Uterus (tissue), 2 donors: Measurements from ENCODE around the gene FBXO46.

ENCODE experiments used
- POLR2A ChIP-seq, 2 donors: fragments of 450-650 bp; IDR thresholded peaks; one replicate each; pipeline ENCODE4 v1.6.1; 2016; ENCODE audit warnings: antibody characterized with exemption in 2 of 2, mild to moderate bottlenecking in 1 of 2, moderate library complexity in 1 of 2
- TF ChIP-seq, protein P1 (sequence below), 4 experiments: fragments of 200-600 bp in 2 of 4; fragments of 450-650 bp in 2 of 4; sonication (generic) in 2 of 4; IDR thresholded peaks; one replicate each; pipeline ENCODE4 v1.5.1; 2016 to 2019; ENCODE audit warnings: antibody characterized with exemption in 4 of 4, mild to moderate bottlenecking in 2 of 4, moderate library complexity in 1 of 4

- TF ChIP-seq, protein P1, sequence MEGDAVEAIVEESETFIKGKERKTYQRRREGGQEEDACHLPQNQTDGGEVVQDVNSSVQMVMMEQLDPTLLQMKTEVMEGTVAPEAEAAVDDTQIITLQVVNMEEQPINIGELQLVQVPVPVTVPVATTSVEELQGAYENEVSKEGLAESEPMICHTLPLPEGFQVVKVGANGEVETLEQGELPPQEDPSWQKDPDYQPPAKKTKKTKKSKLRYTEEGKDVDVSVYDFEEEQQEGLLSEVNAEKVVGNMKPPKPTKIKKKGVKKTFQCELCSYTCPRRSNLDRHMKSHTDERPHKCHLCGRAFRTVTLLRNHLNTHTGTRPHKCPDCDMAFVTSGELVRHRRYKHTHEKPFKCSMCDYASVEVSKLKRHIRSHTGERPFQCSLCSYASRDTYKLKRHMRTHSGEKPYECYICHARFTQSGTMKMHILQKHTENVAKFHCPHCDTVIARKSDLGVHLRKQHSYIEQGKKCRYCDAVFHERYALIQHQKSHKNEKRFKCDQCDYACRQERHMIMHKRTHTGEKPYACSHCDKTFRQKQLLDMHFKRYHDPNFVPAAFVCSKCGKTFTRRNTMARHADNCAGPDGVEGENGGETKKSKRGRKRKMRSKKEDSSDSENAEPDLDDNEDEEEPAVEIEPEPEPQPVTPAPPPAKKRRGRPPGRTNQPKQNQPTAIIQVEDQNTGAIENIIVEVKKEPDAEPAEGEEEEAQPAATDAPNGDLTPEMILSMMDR (IDR thresholded peaks at IDR 0.05) = no peak
- TF ChIP-seq POLR2A (IDR thresholded peaks at IDR 0.05) = no peak
Observed at GRCh38 chr19:45762870-45763631, 32.4 kb upstream of the FBXO46 start.
